ENCODE data around the gene RNPEPL1.
"Not testable (repeated sequence)": the region's sequence is repeated elsewhere in the genome, so short reads cannot be mapped to it uniquely, and the experiment has no call there.

RNPEPL1 gene

GRCh38 chr2:240605867-240606743 lies 37.8 kb downstream of the RNPEPL1 start:
- no peak for DNase-seq

- no peak for DNase-seq
These were observed 43.4 kb downstream of the RNPEPL1 start for GRCh38 chr2:240611601-240612210.

- DNase-seq, result no peak
These were observed 45.5 kb downstream of the RNPEPL1 start for GRCh38 chr2:240613781-240614180.

DNA sequence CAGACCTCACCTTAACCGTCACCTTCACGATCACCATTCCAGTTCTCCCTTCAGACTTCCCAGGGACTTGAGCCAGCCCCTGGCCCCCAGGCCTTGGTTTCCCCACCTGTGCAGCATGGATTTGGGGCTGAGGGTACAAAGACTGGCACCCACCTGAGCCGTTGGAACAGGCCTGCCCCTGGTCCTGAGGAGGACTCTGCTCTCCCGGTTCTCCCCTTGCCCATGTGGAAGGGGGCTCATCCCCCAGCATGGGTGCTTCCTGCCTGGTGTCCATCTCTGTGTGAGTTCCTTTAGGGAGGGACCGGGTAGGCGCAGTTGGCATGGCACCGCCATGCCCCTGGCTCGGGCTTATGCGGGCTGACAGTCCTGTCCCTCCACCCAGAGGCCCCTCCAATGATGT lies 46.1 kb downstream of the RNPEPL1 start:
- DNase-seq, result no peak

DNA sequence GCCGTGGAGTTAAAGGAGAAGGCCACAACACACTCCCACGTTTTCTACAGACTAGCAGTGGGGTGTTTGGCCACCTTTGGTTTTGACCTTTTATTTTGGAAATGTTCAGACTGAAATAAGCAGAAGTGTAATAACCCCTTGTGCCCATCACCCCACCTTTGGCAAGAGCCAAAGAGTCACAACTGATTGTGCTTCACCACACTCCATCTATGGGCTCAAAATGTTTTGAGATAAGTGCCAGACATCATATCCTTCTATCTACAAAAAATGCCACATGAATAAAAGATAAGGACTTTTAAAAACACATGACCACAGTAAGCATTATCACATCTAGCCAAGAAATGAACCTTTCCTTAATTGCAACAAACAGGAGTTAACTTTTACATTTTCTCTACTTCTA lies 47.1 kb downstream of the RNPEPL1 start:
- no peak for DNase-seq

DNA sequence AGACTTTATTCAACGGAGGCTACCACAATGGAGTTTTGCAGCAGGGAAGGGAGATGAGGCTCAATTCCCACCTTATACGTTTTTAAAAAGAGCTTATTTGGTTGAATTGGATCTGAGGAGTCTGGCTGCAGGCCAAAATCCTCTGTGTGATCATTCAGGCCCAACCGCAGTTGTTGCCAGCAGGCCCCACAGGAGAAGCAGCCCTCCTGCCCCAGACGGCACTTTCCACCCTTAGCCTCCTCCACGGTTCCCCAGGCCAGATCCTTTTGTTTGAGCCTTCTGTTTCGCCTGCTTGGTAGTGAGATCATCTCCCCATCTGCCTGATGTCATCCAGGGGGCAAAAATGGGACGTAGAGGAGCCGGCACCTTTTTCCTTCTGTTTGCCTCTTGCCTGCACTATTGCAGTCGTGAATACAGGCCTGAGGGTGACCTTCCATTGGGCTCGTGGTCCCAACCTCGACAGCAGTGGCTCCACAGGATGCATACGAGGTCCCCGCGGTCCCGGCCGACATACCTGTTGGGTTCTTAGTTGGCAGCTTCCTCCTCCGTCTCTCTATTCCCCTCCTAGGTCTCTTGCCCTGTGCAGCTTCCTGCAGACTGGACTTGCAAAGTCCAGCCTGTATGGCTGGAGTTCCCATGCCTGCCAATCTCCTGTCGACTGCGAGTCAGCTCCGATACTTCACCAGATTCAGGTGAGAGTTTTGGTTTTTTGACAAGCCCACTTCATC lies 47.7 kb downstream of the RNPEPL1 start:
- DNase-seq, result no peak

DNA sequence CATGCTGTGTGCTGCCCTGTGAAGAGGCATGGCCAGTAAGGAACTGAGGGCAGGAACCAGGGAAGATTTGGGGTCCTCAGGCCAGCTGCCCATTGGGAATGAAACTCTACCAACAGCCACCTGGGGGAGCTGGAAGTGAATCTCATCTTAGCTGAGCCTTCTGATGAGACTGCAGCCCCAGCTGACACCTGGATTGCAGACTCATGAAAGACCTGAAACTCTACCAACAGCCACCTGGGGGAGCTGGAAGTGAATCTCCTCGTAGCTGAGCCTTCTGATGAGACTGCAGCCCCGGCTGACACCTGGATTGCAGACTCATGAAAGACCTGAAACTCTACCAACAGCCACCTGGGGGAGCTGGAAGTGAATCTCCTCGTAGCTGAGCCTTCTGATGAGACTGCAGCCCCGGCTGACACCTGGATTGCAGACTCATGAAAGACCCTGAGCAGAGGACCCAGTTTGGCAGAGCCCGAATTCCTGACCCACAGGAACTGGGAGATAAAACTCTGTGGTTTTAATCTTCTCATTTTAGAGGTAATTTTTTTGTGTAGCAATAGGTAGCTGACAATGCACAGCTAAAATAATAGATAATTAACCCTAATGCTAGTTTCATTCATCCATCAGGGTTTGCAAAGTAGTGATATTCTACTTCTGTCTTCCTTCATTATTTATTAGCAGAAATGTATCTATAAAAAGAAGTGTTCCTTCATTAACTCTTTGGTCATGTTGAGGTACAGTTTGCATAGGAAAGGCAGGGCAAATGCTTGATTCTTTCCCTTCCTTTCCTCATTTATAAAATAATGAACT lies 48.8 kb downstream of the RNPEPL1 start:
- DNase-seq, result not testable (repeated sequence)

DNA sequence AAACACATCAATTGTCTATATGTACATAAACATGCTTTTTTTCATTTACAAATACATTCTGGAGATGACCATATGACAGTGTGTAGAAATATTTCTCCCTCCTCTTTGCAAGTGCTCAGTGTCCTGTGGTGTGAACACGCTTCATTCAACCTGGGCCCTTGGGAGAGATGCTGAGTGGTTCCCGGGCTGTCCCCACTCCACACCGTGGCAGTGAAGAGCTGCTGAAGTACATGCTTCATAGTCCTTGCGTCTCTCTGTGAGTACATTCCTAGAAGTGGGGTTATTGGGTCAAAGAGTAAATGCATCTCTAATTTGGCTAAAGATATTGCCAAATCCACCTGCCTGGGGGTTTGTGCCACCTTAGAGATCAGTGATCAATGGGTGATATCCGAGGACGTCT lies 50.5 kb downstream of the RNPEPL1 start:
- no peak for DNase-seq

DNA sequence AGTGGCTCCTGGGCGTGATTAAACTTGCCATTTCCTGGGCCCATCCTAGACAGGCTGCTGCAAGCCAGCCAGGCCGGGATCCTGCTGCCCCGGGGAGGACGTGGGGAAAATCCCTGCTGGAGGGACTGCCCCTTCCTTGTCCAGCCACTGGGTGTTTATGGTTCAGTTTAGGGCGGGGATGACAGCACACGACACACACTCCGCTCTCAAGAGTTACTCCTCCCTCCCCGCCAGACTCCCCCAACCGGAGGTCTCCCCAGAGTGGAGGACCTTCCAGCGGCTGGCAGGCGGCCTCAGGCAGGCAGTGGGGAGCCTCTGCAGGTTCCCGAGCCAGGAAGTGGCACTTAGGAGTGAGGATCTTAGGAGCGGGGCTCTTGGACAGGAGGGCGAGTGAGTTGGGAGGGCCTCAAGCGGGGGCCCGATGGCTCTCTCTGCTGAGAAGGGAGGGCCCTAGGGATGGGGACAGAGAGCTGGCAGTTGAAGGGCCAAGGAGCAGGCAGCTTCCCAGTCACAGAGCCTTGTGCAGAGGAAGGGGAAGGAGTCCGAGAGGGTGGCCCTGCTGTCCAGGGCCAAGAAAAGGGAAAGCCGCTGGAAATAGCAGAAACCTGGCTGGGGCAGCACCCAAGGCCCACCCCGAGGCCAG lies 51.3 kb downstream of the RNPEPL1 start:
- no peak for DNase-seq

DNA sequence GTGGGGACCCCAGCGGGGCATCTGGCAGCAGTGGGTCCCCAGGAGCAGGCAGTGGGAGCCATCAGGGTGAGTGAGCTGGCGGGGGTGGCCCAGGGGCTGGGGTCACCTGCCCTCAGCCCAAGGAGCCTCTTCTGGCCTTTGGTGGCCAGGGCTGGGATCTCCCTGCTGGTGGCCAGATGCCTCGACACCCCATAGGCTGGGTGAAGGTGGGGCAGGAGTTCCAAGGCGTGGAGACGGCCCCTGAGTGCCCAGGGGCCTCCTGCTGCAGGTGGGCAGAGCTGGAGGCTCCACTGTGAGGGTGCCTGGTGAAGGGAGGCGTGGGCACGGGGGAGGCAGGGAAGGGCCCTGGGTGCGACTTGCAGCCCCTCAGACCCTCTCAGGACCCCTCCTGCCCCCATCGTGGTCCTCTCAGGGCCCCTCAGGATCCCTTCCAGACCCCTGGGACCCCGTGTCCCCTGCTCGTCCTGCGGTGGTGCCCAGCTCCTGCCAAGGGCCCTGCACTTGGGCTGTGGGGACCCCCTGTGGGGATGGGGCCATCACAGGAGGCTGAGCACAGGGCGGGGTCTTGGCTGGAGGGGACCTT lies 52.0 kb downstream of the RNPEPL1 start:
- DNase-seq, result no peak

DNA sequence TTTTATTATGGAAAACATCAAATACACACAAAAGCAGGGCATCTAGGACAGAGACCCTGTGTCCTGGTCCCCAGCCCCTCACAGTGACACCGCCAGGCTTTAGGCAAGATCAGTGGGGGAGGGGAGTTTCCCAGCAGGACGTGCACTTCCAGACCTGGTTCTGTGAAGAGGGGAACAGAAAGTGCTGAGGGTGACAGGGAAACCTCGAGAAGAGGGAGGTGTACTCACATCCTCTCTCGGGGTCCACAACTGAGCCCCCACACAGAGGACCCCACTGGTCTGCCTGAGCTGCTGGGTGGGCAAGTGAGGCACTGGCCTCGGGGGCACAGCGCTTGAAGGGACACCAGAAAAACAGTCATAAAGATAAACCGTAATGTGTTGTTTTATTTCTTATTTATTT lies 52.6 kb downstream of the RNPEPL1 start:
- DNase-seq, result no peak

GRCh38 chr2:240622060-240622411 lies 53.8 kb downstream of the RNPEPL1 start:
- no peak for DNase-seq

GRCh38 chr2:240622531-240623235 lies 54.4 kb downstream of the RNPEPL1 start:
- DNase-seq, result no peak

- no peak for DNase-seq
These were observed 55.3 kb downstream of the RNPEPL1 start for GRCh38 chr2:240623531-240624010.

DNA sequence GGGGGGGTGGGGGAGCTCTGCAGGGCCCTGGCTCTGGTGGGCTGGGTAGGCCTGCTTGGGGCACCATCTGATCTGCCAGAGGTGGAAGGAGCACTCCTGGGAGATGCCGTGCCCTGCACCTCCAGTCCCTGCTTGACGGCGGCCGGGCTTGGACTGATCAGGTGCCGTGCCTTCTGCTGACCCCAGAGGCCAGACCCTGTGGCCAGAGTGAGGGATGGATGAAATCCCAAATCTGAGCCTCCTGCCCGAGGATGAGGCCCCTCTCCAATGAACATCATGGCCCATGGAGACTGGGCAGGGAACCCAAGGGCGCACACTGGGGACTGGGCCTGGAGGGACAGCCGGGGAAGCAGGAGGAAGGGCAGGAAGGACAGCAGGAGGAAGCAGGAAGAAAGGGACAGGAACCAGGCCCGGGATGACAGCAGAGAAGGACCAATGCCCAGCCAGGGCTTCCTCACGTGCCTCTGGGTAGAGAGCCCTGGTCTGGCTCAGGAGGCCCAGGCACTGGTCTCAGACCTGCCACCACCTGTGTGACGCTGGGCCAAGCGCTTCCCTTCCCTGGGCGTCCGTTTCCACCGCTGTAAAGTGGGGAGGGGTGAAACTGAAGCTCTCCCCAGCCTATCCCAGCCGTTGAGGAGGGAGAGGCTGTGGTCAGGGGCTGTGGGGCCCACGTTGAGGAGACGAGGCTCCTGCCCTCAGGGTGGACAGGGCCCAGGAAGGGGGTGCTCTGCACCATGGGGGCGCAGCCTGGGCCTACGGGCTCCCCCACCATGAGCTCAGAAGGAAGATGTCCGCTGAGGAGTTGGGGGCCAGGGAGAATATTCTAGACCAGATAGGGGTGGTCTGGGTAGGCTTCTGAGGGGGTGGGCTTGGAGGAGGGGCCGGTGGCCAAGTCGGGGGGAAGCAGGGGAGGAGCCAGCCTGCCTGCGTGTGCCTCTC lies 56.0 kb downstream of the RNPEPL1 start:
- no peak for DNase-seq

DNA sequence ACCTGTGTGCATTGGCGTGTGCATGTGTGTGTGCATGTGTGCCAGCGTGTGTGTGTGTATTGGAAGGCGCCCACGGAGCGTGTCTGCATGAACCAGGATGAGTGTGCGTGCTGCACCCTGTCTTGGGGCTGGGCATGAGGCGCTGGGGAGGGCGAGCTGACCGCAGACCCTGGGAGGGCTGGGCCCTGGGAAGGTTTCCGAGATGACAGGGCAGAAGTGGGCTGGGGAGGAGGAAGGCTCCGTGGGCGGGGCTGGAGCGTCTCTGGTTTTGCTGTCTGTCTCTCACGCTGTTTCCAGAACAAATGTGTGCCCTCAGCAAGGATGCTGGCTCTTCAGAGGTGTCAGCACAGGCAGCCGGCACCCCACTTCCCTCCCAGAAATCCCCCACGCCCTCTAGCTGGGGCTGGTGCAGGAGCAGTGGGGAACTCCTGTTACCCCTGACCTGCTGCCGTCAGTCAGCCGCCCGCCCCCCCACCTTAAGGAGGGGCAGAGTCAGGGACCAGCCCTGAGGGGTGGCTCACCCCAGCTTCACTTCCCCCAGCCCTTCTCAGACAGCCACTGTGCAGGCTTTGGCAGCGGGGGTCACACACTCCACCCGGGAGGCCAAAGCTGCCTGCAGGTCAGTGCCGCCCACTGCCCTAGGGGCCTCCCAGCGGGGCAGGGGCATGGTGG lies 56.8 kb downstream of the RNPEPL1 start, which contains the start of gene GPR35:
TSS of gene GPR35 (plus strand) at position 531 of the 672 bp plus-strand sequence. CDS start 4,473 bp downstream, outside the sequence.
- DNase-seq, result no peak

DNA sequence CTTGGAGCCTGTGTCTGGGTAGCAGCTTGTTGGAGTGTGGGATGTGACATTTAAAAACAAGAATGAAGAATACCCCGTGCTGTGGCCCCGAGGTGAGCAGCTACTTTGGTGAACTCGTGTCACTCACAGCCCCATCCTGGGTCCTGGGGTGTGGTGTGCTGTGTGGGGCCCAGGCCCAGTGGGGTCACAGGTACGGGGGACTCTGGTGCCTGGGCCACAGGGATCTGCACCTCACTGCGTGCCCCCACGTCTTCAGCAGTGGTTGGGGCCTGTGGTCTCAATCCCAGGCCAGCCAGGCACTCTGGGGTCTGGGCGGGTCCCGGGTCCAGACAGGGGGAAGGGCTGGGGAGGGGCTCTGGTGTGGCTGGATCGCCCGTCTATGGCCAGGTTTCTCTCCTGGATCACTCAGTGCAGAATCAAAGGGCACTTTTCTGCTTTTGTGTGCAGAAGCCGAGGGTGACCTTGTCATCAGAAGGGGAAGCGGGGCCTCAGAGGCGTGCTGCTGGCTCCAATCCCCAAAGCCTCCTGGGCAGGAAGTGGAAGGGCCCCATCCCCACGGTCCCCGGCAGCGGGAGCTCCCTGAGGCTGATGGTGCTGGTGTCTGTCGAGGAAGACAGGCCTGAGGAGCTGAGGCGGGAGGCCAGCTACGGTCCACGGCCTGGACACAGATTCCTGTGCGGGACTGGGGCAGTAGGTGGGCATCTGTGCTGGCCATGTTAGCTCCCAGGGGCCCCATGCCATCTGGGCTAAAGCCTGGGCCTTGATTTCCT lies 58.4 kb downstream of the RNPEPL1 start:
- DNase-seq, result no peak

- DNase-seq, result no peak
These were observed 59.6 kb downstream of the RNPEPL1 start for GRCh38 chr2:240627736-240628506.
